Choroid plexus epithelial cell (primary cell): Measurements from ENCODE around the gene SMCO4.

ENCODE experiments used
- DNase-seq: peaks from one replicate; pipeline ENCODE4 v3.0.0-alpha.2; 2010; ENCODE audit warnings: low read depth
- H3K4me3 ChIP-seq: 2 replicates; pipeline ENCODE4 v1.5.1; 2011; ENCODE audit warnings: low read depth, mild to moderate bottlenecking, control low read depth, low read length, moderate library complexity
- TF ChIP-seq, protein P1 (sequence below): conservative IDR thresholded peaks from 2 replicates; pipeline ENCODE4 v1.5.1; 2011; ENCODE audit warnings: low read depth, mild to moderate bottlenecking, control low read depth, inconsistent platforms, low read length, moderate library complexity

SMCO4 gene

DNA sequence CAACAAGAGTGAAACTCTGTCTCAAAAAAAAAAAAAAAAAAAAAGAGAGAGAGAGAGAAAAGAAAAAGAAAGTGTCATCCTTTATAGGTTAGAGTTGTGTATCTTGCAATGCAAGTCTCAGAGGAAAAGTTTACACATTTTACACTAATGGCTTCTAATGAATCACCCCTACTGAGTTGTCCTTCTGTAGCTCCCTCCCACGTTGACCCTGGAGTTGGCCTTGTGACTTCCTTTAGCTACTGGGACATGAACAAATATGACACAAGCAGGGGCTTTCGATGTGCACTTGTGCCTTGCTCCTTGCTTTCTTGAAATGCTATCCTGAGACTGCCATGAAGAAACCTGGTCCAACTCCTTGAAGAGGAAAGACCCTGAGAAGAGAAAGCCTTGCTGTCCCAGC lies 2.4 kb upstream of the SMCO4 start:
- no peak overlapping the region for H3K4me3 ChIP-seq
- TF ChIP-seq, protein P1, sequence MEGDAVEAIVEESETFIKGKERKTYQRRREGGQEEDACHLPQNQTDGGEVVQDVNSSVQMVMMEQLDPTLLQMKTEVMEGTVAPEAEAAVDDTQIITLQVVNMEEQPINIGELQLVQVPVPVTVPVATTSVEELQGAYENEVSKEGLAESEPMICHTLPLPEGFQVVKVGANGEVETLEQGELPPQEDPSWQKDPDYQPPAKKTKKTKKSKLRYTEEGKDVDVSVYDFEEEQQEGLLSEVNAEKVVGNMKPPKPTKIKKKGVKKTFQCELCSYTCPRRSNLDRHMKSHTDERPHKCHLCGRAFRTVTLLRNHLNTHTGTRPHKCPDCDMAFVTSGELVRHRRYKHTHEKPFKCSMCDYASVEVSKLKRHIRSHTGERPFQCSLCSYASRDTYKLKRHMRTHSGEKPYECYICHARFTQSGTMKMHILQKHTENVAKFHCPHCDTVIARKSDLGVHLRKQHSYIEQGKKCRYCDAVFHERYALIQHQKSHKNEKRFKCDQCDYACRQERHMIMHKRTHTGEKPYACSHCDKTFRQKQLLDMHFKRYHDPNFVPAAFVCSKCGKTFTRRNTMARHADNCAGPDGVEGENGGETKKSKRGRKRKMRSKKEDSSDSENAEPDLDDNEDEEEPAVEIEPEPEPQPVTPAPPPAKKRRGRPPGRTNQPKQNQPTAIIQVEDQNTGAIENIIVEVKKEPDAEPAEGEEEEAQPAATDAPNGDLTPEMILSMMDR = no peak
- no peak for DNase-seq

DNA sequence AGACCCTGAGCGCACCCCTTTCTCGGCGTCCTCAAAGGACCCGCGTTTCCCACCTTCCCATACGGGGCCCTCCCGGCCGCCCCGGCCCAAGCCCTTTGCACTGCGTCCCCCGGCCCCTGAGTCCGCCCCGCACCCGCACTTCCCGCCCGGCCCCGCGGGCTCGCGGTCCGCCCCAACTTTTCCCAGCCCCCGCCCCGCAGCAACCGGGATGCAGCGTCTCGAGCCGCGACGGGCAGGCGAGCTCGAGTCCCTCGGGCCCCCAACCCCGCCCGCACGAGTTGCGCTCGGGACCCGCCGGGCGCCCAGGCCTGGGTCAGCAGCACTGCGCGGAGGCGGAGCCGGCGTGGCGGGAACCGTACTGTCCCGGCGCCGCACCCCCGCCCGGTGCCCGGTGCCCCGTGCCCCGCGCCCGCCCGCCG lies 371 bp downstream of the SMCO4 start:
- TF ChIP-seq, protein P1 = no peak
- peak overlapping the region; percentile 72 for H3K4me3 ChIP-seq
- no peak for DNase-seq

DNA sequence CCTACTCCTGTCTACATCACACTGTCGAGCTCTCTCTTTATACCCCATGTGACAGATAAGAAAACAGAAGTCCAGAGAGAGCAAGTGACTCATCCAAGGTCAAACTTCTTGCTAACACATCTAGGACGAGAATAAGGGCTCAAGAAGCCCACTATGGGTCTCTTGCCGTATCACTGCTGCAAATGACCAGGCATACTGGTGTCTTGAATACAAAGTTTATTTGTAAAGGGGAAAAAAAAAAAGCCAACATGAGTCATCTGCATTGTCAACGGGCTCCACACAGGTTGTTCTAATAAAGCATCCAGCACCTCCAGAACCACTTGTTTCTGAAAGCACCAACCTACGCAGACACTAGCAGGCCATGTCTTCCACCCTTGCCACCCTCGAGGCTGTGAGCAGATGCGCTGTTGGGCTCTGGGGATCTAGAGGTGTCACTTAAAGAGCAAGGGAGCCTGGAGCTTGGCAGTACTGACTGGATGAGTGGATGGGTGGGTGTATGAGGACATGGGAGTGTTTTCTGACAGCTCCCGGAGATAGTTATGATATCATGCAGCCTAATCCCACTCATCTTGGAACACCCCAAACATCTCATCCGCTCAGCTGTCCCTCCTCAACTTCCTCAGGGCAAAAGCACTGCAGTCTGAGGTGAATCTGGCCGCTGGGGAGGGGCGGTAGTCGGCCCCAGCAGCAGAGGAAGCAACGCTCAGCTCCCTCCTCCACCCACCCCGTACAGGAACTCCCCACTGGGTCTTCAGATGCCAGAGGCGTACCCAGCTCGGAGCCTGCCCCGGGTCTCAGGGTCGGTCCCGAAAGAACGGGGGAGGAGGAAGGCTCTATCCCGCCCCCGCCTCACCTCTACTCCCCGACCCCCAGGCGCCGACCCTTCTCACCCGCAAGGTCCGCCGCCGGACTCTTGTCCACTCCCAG lies 1.0 kb downstream of the SMCO4 start:
- TF ChIP-seq, protein P1 = no peak
- DNase-seq = peak; percentile 66

DNA sequence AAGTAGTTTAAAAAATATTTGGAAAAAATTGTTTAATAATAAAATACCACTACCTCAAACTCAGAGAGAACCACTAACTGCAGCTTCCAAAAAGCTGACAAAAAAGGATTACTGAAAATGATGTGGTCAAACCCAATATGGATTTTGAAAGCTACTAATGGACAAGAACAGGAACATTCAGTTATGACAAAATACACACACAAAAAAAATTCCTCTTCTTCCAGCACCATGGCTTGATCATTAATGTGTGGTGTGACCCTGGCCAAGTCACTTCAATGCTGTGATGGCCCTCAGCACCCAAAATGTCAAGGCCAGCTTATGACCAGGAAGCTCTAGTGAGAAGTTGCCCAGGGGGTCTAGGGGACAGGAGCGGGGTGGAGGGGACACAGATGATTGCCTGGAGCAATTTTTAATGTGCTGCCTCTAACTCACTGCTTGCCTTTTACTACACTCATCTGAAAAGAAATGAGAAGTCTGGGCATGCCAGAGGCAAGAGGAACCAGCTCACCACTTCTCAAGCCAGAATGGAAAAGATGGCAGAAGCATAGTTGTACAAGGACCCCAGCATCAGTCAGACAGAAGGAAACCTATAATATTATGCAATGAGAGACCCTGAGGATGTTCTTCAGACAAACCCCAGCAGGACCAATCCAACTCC lies 2.2 kb downstream of the SMCO4 start:
- TF ChIP-seq, protein P1 = no peak
- H3K4me3 ChIP-seq = no peak overlapping the region
- no peak for DNase-seq

More for the DNA sequence above, 1.0 kb downstream of the SMCO4 start:
- peak overlapping the region; percentile 72 for H3K4me3 ChIP-seq

DNA sequence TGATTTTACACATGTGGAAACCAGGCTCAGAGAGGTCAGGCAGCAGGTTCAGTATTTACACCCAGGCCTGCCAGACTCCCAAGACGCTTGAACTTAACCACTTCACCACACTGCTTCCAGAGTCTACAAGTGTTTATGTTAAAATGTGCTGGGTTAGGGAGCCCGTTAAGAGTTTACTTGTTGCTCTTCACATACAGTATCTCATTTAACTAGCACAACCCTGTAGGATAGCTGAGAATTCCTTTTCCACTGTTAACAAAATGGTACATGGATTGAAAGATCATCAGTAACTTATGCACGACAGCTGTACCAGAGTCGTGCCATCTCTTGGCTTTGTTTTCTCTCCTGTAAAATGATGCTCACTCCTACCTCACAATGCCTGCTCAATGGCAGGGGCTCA lies 2.9 kb downstream of the SMCO4 start:
- no peak for DNase-seq
- no peak overlapping the region for H3K4me3 ChIP-seq
- TF ChIP-seq, protein P1 = no peak

DNA sequence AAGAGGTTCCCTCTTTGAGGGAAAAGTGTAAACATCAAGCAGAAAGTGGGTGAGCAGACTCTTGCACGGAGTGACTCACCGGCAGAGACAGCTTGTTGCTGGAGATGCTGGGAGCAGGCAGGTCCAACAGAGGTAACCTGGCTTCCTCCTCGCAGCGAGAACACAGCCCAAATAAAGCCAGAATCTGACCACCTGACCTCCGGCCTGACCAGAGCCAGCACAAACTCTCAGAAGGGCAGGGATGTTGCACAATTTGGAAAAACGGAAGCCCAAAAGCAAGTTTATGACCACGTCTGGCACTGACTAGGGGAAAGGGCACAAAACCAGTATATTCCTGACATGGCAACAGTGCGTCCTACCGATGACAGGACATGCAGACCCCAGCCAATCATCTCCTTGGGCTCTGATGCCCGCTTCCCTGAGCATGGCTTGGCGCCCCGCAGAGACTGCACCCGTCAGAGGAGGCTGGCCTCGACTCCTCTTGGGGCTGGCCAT lies 5.4 kb downstream of the SMCO4 start:
- peak; percentile 58 for DNase-seq
- H3K4me3 ChIP-seq = no peak overlapping the region
- TF ChIP-seq, protein P1 = no peak

DNA sequence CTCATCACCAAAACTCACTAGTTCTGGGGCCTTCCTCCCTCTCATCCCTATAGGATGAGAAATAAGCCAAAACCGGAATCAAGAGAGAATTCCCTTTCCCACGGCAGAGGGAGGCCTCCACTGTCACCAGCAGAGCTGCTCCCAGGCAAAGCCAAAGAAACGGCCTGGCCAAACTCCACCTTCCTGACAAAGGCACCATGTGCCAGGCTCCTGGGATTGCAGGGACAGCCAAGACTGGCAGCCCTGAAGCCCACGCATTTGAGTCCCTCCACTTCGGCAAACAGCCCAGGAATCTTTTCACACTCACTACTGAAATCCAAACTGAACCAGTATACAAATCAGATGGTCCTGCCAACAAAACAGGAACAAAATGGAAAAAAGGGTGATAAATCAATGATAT lies 6.1 kb downstream of the SMCO4 start:
- H3K4me3 ChIP-seq = no peak overlapping the region
- no peak for DNase-seq
- TF ChIP-seq, protein P1 = no peak
